Tibial nerve (tissue), 4 donors: Measurements from ENCODE around the gene KRTAP5-5. TPM values are rescaled to one million over a fixed set of nuclear protein-coding genes. Genes with fewer than 3 reads are reported as not detected.

ENCODE experiments used
- DNase-seq, 2 donors: peaks; one replicate each; pipeline ENCODE4 v3.0.0-alpha.2; 2019; ENCODE audit warnings: low spot score in 2 of 2
- H3K27ac ChIP-seq, 4 donors: fragments of 200-600 bp; sonication (generic) in 3 of 4; one replicate each; pipeline ENCODE4 v1.5.1; 2017 to 2019; ENCODE audit warnings: mild to moderate bottlenecking in 1 of 4
- H3K27me3 ChIP-seq, 2 donors: fragments of 200-600 bp; sonication (generic) in 1 of 2; one replicate each; pipeline versions ENCODE4 v1.5.1 to v1.6.0; 2017 to 2019
- H3K36me3 ChIP-seq, 3 donors: fragments of 200-600 bp; sonication (generic); one replicate each; pipeline ENCODE4 v1.5.1; 2018 to 2019
- H3K4me1 ChIP-seq, 4 donors: fragments of 200-600 bp; sonication (generic) in 3 of 4; one replicate each; pipeline ENCODE4 v1.5.1; 2017 to 2019
- H3K4me3 ChIP-seq, 4 donors: fragments of 200-600 bp; sonication (generic) in 3 of 4; one replicate each; pipeline ENCODE4 v1.5.1; 2017 to 2019; ENCODE audit warnings: mild to moderate bottlenecking in 1 of 4, moderate library complexity in 1 of 4
- H3K9me3 ChIP-seq, 4 donors: fragments of 200-600 bp; sonication (generic) in 3 of 4; one replicate each; pipeline ENCODE4 v1.5.1; 2017 to 2019
- CTCF ChIP-seq, 5 experiments: fragments of 200-600 bp in 3 of 5; fragments of 450-650 bp in 2 of 5; sonication (generic) in 3 of 5; IDR thresholded peaks; one replicate each; pipeline ENCODE4 v1.5.1; 2016 to 2019; ENCODE audit warnings: antibody characterized with exemption in 5 of 5, mild to moderate bottlenecking in 3 of 5, moderate library complexity in 2 of 5
- EP300 ChIP-seq, 2 donors: sonication (generic); formaldehyde crosslinking; IDR thresholded peaks; one replicate each; pipeline ENCODE4 v1.6.1; 2017; ENCODE audit warnings: antibody characterized with exemption in 2 of 2, mild to moderate bottlenecking in 1 of 2
- POLR2A ChIP-seq, 2 donors: fragments of 450-650 bp; IDR thresholded peaks; one replicate each; pipeline ENCODE4 v1.6.1; 2017; ENCODE audit warnings: antibody characterized with exemption in 2 of 2, mild to moderate bottlenecking in 2 of 2, moderate library complexity in 2 of 2
- WGBS, 2 donors: methylation state at CpG; one replicate each; pipeline ENCODE4 v1.1.5; 2018; 5-methylcytosine and 5-hydroxymethylcytosine counted together
- total RNA-seq, 4 donors: library from RNA; depleted of rRNA; stranded (reverse); fragments of >200 nt; gene quantifications; one replicate each; pipeline ENCODE4 v1.1.0, GENCODE V29; 2016

The KRTAP5-5 gene
- total RNA-seq, 4 donors from 2014 or later: not detected

- TF ChIP-seq EP300 (IDR thresholded peaks at IDR 0.05) (no peak), POLR2A (IDR thresholded peaks at IDR 0.05) (no peak), CTCF (IDR thresholded peaks at IDR 0.05) (no peak)
- Histone ChIP-seq H3K36me3 (no peaks in the 10 kb centered on the region), H3K27me3 (peaks cover 0 to 42% of the 10 kb centered on the region in 2 donors), H3K4me1 (peaks cover 0 to 12% (median 0%) of the 10 kb centered on the region in 4 donors), H3K27ac (no peak overlapping the region), H3K4me3 (no peak overlapping the region), H3K9me3 (no peaks in the 10 kb centered on the region)
- no peak for DNase-seq
- WGBS, 2 donors: 84 to 85% methylated on average over 19 of the region's 19 CpGs
These were observed 6.8 kb downstream of the KRTAP5-5 start for GRCh38 chr11:1636291-1636950.

GRCh38 chr11:1637628-1638027 lies 8.1 kb downstream of the KRTAP5-5 start:
- TF ChIP-seq EP300 (IDR thresholded peaks at IDR 0.05) (no peak), CTCF (IDR thresholded peaks at IDR 0.05) (no peak), POLR2A (IDR thresholded peaks at IDR 0.05) (no peak)
- H3K9me3 ChIP-seq: no peaks in the 10 kb centered on the region
- H3K27me3 ChIP-seq: peaks cover 0 to 32% of the 10 kb centered on the region in 2 donors
- H3K4me3 ChIP-seq: no peak overlapping the region
- H3K4me1 ChIP-seq: peaks cover 0 to 12% (median 0%) of the 10 kb centered on the region in 4 donors
- H3K36me3 ChIP-seq: no peaks in the 10 kb centered on the region
- no peak overlapping the region for H3K27ac ChIP-seq
- 78 to 85% methylated on average over 2 of the region's 2 CpGs for WGBS, 2 donors
- no peak for DNase-seq

GRCh38 chr11:1638344-1638743 lies 8.8 kb downstream of the KRTAP5-5 start:
- peaks cover 0 to 30% of the 10 kb centered on the region in 2 donors for H3K27me3 ChIP-seq
- H3K9me3 ChIP-seq: no peaks in the 10 kb centered on the region
- DNase-seq: no peak
- H3K4me1 ChIP-seq: peaks cover 0 to 12% (median 0%) of the 10 kb centered on the region in 4 donors
- H3K27ac ChIP-seq: no peak overlapping the region
- H3K36me3 ChIP-seq: no peaks in the 10 kb centered on the region
- 82 to 84% methylated on average over 8 of the region's 8 CpGs for WGBS, 2 donors
- H3K4me3 ChIP-seq: no peak overlapping the region
- TF ChIP-seq EP300 (IDR thresholded peaks at IDR 0.05) (no peak), CTCF (IDR thresholded peaks at IDR 0.05) (no peak), POLR2A (IDR thresholded peaks at IDR 0.05) (no peak)

GRCh38 chr11:1639102-1639620 lies 9.6 kb downstream of the KRTAP5-5 start:
- Histone ChIP-seq H3K9me3 (no peaks in the 10 kb centered on the region), H3K4me3 (no peak overlapping the region), H3K36me3 (no peaks in the 10 kb centered on the region), H3K27ac (no peak overlapping the region), H3K27me3 (peaks cover 0 to 25% of the 10 kb centered on the region in 2 donors), H3K4me1 (peaks cover 0 to 12% (median 0%) of the 10 kb centered on the region in 4 donors)
- DNase-seq: no peak
- 36 to 41% methylated on average over 18 of the region's 18 CpGs for WGBS, 2 donors
- no peak for TF ChIP-seq POLR2A (IDR thresholded peaks at IDR 0.05)
- no peak for TF ChIP-seq CTCF (IDR thresholded peaks at IDR 0.05)
- TF ChIP-seq EP300 (IDR thresholded peaks at IDR 0.05): no peak

- H3K27ac ChIP-seq: no peak overlapping the region
- TF ChIP-seq EP300 (IDR thresholded peaks at IDR 0.05) (no peak), POLR2A (IDR thresholded peaks at IDR 0.05) (no peak), CTCF (IDR thresholded peaks at IDR 0.05) (no peak)
- H3K4me1 ChIP-seq: peaks cover 0 to 12% (median 0%) of the 10 kb centered on the region in 4 donors
- no peaks in the 10 kb centered on the region for H3K36me3 ChIP-seq
- DNase-seq: no peak
- peaks cover 0 to 24% of the 10 kb centered on the region in 2 donors for H3K27me3 ChIP-seq
- 42 to 47% methylated on average over 15 of the region's 15 CpGs for WGBS, 2 donors
- H3K9me3 ChIP-seq: no peaks in the 10 kb centered on the region
- H3K4me3 ChIP-seq: no peak overlapping the region
These were observed 10.1 kb downstream of the KRTAP5-5 start for GRCh38 chr11:1639666-1640065.
